HG02678 (cell line): Measurements from ENCODE around the gene ENOX1.

Experiments used
- ATAC-seq: cut with Tn5 transposase; IDR thresholded peaks from one replicate; pipeline ENCODE4 v1.9.1; 2021; ENCODE audit warnings: mild to moderate bottlenecking, moderate library complexity; ENCODE audit not compliant: unreplicated experiment

The ENOX1 gene

GRCh38 chr13:43232144-43232872 is 554.5 kb downstream of the ENOX1 start:
- no peak for ATAC-seq

- no peak for ATAC-seq
These were observed 555.8 kb downstream of the ENOX1 start for GRCh38 chr13:43230989-43231388.

- ATAC-seq: no peak
These were observed 557.3 kb downstream of the ENOX1 start for GRCh38 chr13:43229506-43229905.

DNA sequence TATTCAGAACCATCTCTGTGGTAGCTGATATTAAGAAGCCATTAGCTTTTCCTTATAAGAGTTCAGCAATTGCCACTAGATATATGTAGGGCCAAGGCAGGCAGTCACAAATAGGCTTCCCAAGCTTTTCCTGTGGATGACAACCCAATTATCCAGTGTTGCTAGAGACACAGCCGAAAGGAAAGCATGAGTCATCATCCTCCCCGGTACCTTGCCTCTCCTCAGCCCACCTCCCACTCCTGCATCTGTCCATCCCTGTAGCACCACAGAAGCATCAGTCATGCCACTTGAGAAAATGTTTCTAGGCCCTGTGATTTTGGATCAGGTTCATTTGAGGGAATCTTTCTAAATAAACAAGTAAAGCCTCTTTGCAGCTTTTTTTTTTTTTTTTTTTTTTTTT is 559.1 kb downstream of the ENOX1 start:
- ATAC-seq: no peak

DNA sequence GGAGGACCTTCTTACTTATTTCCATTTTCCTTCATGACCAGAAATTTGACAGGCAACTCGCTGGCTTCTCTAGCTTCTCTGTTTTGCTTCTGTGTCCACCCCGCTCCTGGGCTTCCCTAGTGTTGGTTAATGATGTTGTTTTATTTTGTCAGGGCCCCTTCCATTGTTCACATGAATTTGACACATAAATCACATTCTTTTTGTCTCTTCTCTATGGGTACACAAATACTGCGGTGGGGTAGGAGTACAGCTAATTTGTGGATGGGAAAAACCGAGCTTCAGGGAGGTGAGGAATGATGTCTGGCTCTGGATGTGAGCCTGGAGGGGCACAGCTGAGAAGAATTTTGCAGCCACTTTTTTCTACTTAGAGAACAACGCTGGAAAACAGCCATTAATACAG is 563.6 kb downstream of the ENOX1 start:
- no peak for ATAC-seq

DNA sequence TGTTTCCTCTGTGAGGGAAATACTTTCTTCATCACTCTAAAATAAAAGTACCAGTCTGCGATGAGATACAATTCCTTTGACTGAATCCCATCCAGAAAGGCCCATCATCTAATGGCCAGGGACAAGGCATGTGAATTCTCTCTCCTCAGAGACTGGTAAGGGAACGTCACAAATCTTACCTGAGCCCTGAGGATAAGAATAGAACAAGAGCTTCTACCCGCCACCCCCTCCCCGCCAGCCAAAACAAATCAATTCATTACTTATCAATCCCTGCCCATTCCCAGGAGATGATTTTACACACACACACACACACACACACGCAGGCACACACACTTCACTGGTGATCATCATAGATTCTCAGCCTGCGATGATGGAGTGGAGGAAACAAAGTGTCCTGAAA is 564.7 kb downstream of the ENOX1 start:
- ATAC-seq: no peak

DNA sequence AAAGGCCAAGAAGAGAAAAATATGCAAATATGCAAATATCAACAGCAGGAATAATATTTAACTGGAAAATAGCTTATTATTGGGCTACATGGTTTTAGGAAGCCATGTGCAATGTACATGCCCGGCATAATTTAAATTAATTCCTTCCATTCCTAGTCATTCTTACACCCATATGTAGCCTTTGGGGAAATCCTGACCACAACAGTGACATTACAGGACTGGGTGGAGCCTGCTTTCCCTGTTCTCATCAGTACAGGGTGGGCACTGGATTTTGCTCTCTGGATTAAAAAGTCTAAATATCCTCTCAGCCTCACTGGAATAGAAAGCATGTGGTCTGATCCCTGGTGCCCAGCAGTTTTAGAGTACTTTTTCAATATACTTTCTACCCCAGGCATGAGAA is 565.2 kb downstream of the ENOX1 start:
- no peak for ATAC-seq

- ATAC-seq: no peak
These were observed 565.7 kb downstream of the ENOX1 start for GRCh38 chr13:43220873-43221595.

DNA sequence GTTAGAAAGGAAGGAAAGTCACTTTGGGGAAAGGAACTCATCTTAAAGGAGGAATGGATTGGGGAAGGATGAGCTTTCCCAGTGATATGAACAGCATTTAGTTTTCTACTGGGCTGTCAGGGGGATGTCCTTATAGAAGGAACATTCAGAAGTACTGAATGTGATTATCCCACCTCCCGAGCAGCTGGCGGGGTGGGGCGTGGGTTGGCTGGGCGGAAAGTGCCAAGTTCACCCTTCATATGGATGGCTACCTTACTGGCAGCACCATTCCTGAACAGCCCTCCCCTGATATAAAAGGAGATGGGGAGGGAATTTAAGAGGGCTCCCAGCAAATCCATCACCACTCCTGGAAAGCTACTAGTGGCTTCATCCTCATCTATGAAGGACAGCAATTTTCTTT is 572.6 kb downstream of the ENOX1 start:
- ATAC-seq: no peak

DNA sequence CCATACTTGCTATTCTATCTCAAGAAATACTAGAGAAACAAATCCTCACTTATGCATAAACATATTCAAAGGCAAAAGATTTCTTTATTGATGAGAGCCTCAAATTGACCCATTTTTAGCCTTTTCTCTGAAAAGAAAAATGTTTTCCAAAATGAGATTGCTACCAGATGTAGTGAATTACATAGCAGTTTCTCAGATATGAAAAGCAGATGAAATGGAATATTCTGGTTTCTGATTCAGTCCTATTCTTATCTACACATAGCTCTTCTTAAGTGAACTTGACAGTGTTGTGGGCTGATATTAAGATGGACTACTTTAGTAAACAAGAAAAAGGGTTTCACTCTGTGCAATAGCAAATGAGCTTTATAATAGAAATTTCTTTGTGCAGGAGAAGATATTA is 579.9 kb downstream of the ENOX1 start:
- ATAC-seq: no peak

GRCh38 chr13:43205416-43205815 is 581.4 kb downstream of the ENOX1 start:
- no peak for ATAC-seq

DNA sequence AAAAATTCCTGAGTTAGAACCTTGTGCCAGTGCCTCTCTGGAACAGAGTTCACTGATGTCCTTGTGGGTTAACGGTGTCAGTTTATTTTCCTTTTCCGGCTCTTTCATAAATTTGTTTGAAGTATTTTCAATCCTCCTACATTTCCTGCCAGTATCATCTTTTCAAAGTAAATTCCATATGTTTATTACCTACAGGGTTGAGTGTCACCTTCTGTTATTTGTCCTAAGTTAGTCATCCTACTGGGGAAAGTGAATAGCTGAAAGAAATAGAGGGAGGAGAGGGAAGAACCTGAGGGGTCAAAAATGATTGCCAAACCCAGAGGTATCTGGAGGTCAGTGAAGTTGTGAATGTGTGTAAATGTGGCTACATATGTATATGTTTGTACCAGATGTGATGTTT is 582.2 kb downstream of the ENOX1 start:
- ATAC-seq: no peak

- ATAC-seq: no peak
These were observed 583.0 kb downstream of the ENOX1 start for GRCh38 chr13:43203781-43204180.

- ATAC-seq: no peak
These were observed 586.0 kb downstream of the ENOX1 start for GRCh38 chr13:43200736-43201135.

GRCh38 chr13:43200307-43200706 is 586.5 kb downstream of the ENOX1 start:
- ATAC-seq: no peak

GRCh38 chr13:43196750-43197370 is 589.9 kb downstream of the ENOX1 start:
- no peak for ATAC-seq

GRCh38 chr13:43196086-43196621 is 590.6 kb downstream of the ENOX1 start:
- ATAC-seq: no peak

GRCh38 chr13:43195551-43195950 is 591.2 kb downstream of the ENOX1 start:
- ATAC-seq: no peak

GRCh38 chr13:43195112-43195511 is 591.7 kb downstream of the ENOX1 start:
- ATAC-seq: no peak

GRCh38 chr13:43193789-43194420 is 592.9 kb downstream of the ENOX1 start:
- ATAC-seq: no peak

GRCh38 chr13:43191546-43191945 is 595.2 kb downstream of the ENOX1 start:
- no peak for ATAC-seq
